Stimulated activated CD8-positive, alpha-beta memory T cell treated with anti-CD3 and anti-CD28 coated beads, Interleukin-12 subunit alpha, Interleukin-12 subunit beta, amount 100 ng/mL, for 24 hours (primary cell): Measurements from ENCODE around the gene HDAC5.

Experiments
- DNase-seq: peaks from one replicate; pipeline ENCODE4 v3.0.0-alpha.2; 2020; ENCODE audit errors: extremely low read depth

HDAC5 gene

DNA sequence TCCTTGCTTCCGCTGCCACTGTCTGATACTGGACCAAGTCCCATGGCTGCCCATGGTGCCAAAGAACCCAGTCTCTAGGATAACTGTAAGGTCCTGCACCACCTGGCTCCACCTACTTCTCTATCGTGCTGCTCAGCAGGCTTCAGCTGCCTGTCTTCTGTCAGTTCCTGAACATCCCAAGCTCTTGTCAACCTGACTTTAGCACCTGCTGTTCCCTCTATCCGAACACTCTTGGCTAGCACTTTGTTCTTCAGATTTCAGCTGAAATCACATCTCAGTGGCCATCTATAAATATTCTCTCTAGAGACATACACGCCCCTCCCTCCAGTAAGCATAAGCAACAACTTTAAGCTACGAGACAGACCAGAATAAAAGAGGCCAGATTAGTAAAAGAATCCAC lies 93.7 kb downstream of the HDAC5 start:
- no peak for DNase-seq
